ENCODE measurements around the gene SEC16A. TPM values are rescaled to one million over a fixed set of nuclear protein-coding genes. Genes with fewer than 3 reads are reported as not detected.

Gene SEC16A
- total and polyA plus RNA-seq, 5 donors from 2014 or later: 17.7 to 74.4 (median 21.3) TPM

DNA sequence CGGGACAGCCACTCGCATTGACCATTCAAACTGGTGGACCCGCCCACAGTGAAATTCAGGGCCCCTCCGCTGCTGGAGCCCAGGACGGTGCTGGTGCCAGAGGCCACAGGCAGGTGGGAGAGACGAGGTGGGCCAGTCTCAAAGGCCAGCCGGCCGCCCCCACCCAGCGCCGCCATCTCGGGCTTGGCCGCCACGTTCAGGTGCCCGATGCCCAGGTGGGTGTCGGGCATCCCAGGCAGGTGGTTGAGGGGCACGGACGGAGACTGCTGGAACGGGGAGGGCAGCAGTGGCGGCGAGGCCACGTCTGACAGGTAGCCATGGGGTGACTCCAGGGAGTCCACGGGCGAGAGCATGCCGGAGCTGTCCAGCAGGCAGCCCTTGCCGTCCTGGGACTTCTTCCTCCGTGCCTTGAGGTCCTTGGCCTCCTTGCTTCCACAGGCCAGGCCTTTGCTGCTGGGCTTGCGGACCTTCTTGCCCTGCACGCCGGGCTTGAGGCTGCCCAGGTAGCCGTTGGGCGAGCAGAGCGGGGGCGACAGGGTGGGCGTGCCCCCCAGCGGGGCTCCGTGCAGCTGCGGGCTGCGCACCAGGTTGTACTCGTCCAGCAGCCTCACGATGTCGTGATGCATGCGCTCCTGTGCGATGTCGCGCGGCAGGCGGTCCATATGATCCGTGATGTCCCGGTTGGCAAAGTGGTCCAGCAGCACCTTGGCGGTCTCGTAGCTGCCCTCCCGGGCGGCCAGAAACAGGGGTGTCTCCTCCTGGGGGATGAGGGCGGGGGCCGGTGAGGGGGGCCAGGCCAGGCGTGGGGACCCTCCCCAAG lies 14.2 kb upstream of the SEC16A start:
- H3K27me3 Mint-ChIP-seq: no peaks in the 10 kb centered on the region
- DNase-seq: no peak
- no peak for ATAC-seq (ENCODE audit: low read depth in 2 of 2)
- peaks cover 5% of the 10 kb centered on the region for H3K36me3 Mint-ChIP-seq
- H3K9me3 Mint-ChIP-seq: no peaks in the 10 kb centered on the region
- Histone ChIP-seq H3K9me3 (ENCODE audit: control insufficient read depth in 2 of 2, low read length in 2 of 2) (no peaks in the 10 kb centered on the region), H3K4me3 (ENCODE audit: low read depth, low read length) (no peak overlapping the region), H3K27me3 (ENCODE audit: control insufficient read depth, insufficient read depth, low read length) (no peaks in the 10 kb centered on the region), H3K4me1 (ENCODE audit: control insufficient read depth, insufficient read depth, low read length, poor library complexity, severe bottlenecking) (no peaks in the 10 kb centered on the region), H3K27ac (ENCODE audit: insufficient read depth, low read length, poor library complexity, severe bottlenecking) (no peak overlapping the region), H3K36me3 (ENCODE audit: control insufficient read depth, insufficient read depth, low read length) (peaks cover 50% of the 10 kb centered on the region)
- H3K27ac Mint-ChIP-seq: no peak overlapping the region
- no peak overlapping the region for H3K4me3 Mint-ChIP-seq
- no peaks in the 10 kb centered on the region for H3K4me1 Mint-ChIP-seq

DNA sequence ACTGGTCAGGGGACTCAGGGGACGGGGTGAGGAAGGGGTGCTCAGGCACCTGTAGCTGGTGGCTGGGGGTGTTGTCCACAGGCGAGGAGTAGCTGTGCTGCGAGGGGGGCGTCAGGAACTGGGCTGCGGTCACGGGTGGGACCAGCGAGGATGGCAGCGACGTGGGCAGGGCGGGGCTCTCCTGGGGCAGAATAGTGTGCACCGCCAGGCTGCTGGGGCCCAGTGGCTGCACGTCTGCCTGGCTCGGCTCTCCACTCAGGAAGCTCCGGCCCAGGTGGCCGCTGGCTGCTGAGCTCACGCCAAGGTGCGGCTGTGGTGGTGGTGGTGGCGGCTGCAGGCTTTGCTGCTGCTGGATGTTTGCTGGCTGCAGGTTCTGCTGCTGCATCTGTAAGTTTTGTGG lies 13.3 kb upstream of the SEC16A start:
- Mint-ChIP-seq H3K36me3 (peaks cover 3% of the 10 kb centered on the region), H3K4me1 (no peaks in the 10 kb centered on the region), H3K27ac (no peak overlapping the region), H3K27me3 (no peaks in the 10 kb centered on the region), H3K4me3 (no peak overlapping the region), H3K9me3 (no peaks in the 10 kb centered on the region)
- no peak for ATAC-seq (ENCODE audit: low read depth in 2 of 2)
- H3K4me1 ChIP-seq (ENCODE audit: control insufficient read depth, insufficient read depth, low read length, poor library complexity, severe bottlenecking): no peaks in the 10 kb centered on the region
- no peaks in the 10 kb centered on the region for H3K9me3 ChIP-seq (ENCODE audit: control insufficient read depth in 2 of 2, low read length in 2 of 2)
- no peak for DNase-seq
- H3K4me3 ChIP-seq (ENCODE audit: low read depth, low read length): no peak overlapping the region
- no peaks in the 10 kb centered on the region for H3K27me3 ChIP-seq (ENCODE audit: control insufficient read depth, insufficient read depth, low read length)
- no peak overlapping the region for H3K27ac ChIP-seq (ENCODE audit: insufficient read depth, low read length, poor library complexity, severe bottlenecking)
- H3K36me3 ChIP-seq (ENCODE audit: control insufficient read depth, insufficient read depth, low read length): peaks cover 48% of the 10 kb centered on the region

- Histone ChIP-seq H3K27me3 (ENCODE audit: control insufficient read depth, insufficient read depth, low read length) (no peaks in the 10 kb centered on the region), H3K36me3 (ENCODE audit: control insufficient read depth, insufficient read depth, low read length) (peaks cover 41% of the 10 kb centered on the region), H3K9me3 (ENCODE audit: control insufficient read depth in 2 of 2, low read length in 2 of 2) (no peaks in the 10 kb centered on the region), H3K4me3 (ENCODE audit: low read depth, low read length) (no peak overlapping the region), H3K4me1 (ENCODE audit: control insufficient read depth, insufficient read depth, low read length, poor library complexity, severe bottlenecking) (no peaks in the 10 kb centered on the region), H3K27ac (ENCODE audit: insufficient read depth, low read length, poor library complexity, severe bottlenecking) (no peak overlapping the region)
- DNase-seq (no peak), ATAC-seq (ENCODE audit: low read depth in 2 of 2) (no peak)
- no peak overlapping the region for H3K4me3 Mint-ChIP-seq
- H3K27me3 Mint-ChIP-seq: no peaks in the 10 kb centered on the region
- H3K36me3 Mint-ChIP-seq: peaks cover 3% of the 10 kb centered on the region
- no peaks in the 10 kb centered on the region for H3K9me3 Mint-ChIP-seq
- H3K4me1 Mint-ChIP-seq: no peaks in the 10 kb centered on the region
- H3K27ac Mint-ChIP-seq: no peak overlapping the region
Observed at GRCh38 chr9:136495238-136495800, 12.5 kb upstream of the SEC16A start.

DNA sequence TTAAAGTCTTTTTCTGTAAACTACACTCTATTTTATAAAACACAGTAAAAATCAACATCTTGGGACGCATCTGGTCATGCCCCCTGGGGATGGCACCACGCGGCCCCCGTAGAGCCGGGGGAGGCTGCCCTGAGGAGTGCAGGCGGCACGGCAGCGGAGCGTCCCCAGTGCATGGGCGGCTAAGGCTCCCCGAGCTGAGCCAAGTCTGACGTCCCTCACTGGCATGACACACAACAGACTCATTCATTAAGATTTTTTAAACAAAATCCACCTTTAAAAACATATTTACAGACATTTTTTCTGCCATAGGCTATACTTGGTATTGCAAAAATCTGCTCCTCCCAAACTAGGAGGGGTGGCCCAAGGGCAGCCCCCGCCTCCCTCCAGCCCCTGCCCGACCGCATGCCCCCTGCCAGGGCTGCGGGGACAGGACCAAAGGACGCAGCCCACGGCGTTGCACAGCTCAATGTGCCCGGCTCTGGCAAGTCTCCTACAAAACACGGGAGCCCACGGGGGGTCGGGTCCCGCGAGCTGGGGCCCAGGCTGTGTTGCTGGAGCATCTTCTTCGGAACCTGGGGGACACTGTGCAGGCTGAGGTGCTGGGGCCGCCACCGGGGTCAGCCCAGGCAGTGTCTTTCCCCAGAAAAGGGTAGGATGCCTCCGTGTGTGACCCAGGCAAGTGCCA lies 11.8 kb upstream of the SEC16A start:
- DNase-seq: no peak
- Mint-ChIP-seq H3K4me3 (no peak overlapping the region), H3K27ac (no peak overlapping the region), H3K9me3 (no peaks in the 10 kb centered on the region), H3K4me1 (no peaks in the 10 kb centered on the region), H3K27me3 (no peaks in the 10 kb centered on the region), H3K36me3 (peaks cover 3% of the 10 kb centered on the region)
- Histone ChIP-seq H3K36me3 (ENCODE audit: control insufficient read depth, insufficient read depth, low read length) (peaks cover 34% of the 10 kb centered on the region), H3K27me3 (ENCODE audit: control insufficient read depth, insufficient read depth, low read length) (no peaks in the 10 kb centered on the region), H3K9me3 (ENCODE audit: control insufficient read depth in 2 of 2, low read length in 2 of 2) (no peaks in the 10 kb centered on the region), H3K27ac (ENCODE audit: insufficient read depth, low read length, poor library complexity, severe bottlenecking) (no peak overlapping the region), H3K4me1 (ENCODE audit: control insufficient read depth, insufficient read depth, low read length, poor library complexity, severe bottlenecking) (no peaks in the 10 kb centered on the region), H3K4me3 (ENCODE audit: low read depth, low read length) (no peak overlapping the region)
- ATAC-seq (ENCODE audit: low read depth in 2 of 2): no peak

GRCh38 chr9:136494012-136494411 lies 11.2 kb upstream of the SEC16A start:
- no peak for ATAC-seq (ENCODE audit: low read depth in 2 of 2)
- no peak for DNase-seq
- Histone ChIP-seq H3K9me3 (ENCODE audit: control insufficient read depth in 2 of 2, low read length in 2 of 2) (no peaks in the 10 kb centered on the region), H3K36me3 (ENCODE audit: control insufficient read depth, insufficient read depth, low read length) (peaks cover 27% of the 10 kb centered on the region), H3K27ac (ENCODE audit: insufficient read depth, low read length, poor library complexity, severe bottlenecking) (no peak overlapping the region), H3K4me1 (ENCODE audit: control insufficient read depth, insufficient read depth, low read length, poor library complexity, severe bottlenecking) (no peaks in the 10 kb centered on the region), H3K27me3 (ENCODE audit: control insufficient read depth, insufficient read depth, low read length) (no peaks in the 10 kb centered on the region), H3K4me3 (ENCODE audit: low read depth, low read length) (no peak overlapping the region)
- no peaks in the 10 kb centered on the region for H3K27me3 Mint-ChIP-seq
- peaks cover 3% of the 10 kb centered on the region for H3K36me3 Mint-ChIP-seq
- H3K9me3 Mint-ChIP-seq: no peaks in the 10 kb centered on the region
- H3K4me1 Mint-ChIP-seq: no peaks in the 10 kb centered on the region
- no peak overlapping the region for H3K4me3 Mint-ChIP-seq
- H3K27ac Mint-ChIP-seq: no peak overlapping the region

- Mint-ChIP-seq H3K4me3 (no peak overlapping the region), H3K27ac (no peak overlapping the region), H3K4me1 (no peaks in the 10 kb centered on the region), H3K9me3 (no peaks in the 10 kb centered on the region), H3K27me3 (no peaks in the 10 kb centered on the region), H3K36me3 (no peaks in the 10 kb centered on the region)
- Histone ChIP-seq H3K9me3 (ENCODE audit: control insufficient read depth in 2 of 2, low read length in 2 of 2) (no peaks in the 10 kb centered on the region), H3K4me3 (ENCODE audit: low read depth, low read length) (no peak overlapping the region), H3K27ac (ENCODE audit: insufficient read depth, low read length, poor library complexity, severe bottlenecking) (no peak overlapping the region), H3K27me3 (ENCODE audit: control insufficient read depth, insufficient read depth, low read length) (no peaks in the 10 kb centered on the region), H3K36me3 (ENCODE audit: control insufficient read depth, insufficient read depth, low read length) (peaks cover 23% of the 10 kb centered on the region), H3K4me1 (ENCODE audit: control insufficient read depth, insufficient read depth, low read length, poor library complexity, severe bottlenecking) (peaks cover 4% of the 10 kb centered on the region)
- DNase-seq: no peak
- no peak for ATAC-seq (ENCODE audit: low read depth in 2 of 2)
Observed at GRCh38 chr9:136493567-136493971, 10.7 kb upstream of the SEC16A start.

GRCh38 chr9:136492978-136493522 lies 10.2 kb upstream of the SEC16A start:
- Mint-ChIP-seq H3K9me3 (no peaks in the 10 kb centered on the region), H3K36me3 (no peaks in the 10 kb centered on the region), H3K4me3 (no peak overlapping the region), H3K4me1 (no peaks in the 10 kb centered on the region), H3K27ac (no peak overlapping the region), H3K27me3 (no peaks in the 10 kb centered on the region)
- ATAC-seq (ENCODE audit: low read depth in 2 of 2) (no peak), DNase-seq (no peak)
- no peak overlapping the region for H3K4me3 ChIP-seq (ENCODE audit: low read depth, low read length)
- peaks cover 5% of the 10 kb centered on the region for H3K4me1 ChIP-seq (ENCODE audit: control insufficient read depth, insufficient read depth, low read length, poor library complexity, severe bottlenecking)
- no peak overlapping the region for H3K27ac ChIP-seq (ENCODE audit: insufficient read depth, low read length, poor library complexity, severe bottlenecking)
- H3K9me3 ChIP-seq (ENCODE audit: control insufficient read depth in 2 of 2, low read length in 2 of 2): no peaks in the 10 kb centered on the region
- peaks cover 19% of the 10 kb centered on the region for H3K36me3 ChIP-seq (ENCODE audit: control insufficient read depth, insufficient read depth, low read length)
- no peaks in the 10 kb centered on the region for H3K27me3 ChIP-seq (ENCODE audit: control insufficient read depth, insufficient read depth, low read length)

Data from CD4-positive, CD25-positive, alpha-beta regulatory T cell (primary cell).